Activated CD4-positive, CD25-positive, alpha-beta regulatory T cell (primary cell): ENCODE data around the gene APOBEC3F.

Experiments
- DNase-seq, 4 experiments: peaks; one replicate each; lab custom pipeline; 2025; lab: John Stamatoyannopoulos, UW

Gene APOBEC3F

GRCh38 chr22:39092111-39092862 is 51.6 kb downstream of the APOBEC3F start:
- DNase-seq: no peak

GRCh38 chr22:39094717-39095389 is 54.2 kb downstream of the APOBEC3F start:
- no peak for DNase-seq

GRCh38 chr22:39095971-39096370 is 55.3 kb downstream of the APOBEC3F start:
- no peak for DNase-seq

DNA sequence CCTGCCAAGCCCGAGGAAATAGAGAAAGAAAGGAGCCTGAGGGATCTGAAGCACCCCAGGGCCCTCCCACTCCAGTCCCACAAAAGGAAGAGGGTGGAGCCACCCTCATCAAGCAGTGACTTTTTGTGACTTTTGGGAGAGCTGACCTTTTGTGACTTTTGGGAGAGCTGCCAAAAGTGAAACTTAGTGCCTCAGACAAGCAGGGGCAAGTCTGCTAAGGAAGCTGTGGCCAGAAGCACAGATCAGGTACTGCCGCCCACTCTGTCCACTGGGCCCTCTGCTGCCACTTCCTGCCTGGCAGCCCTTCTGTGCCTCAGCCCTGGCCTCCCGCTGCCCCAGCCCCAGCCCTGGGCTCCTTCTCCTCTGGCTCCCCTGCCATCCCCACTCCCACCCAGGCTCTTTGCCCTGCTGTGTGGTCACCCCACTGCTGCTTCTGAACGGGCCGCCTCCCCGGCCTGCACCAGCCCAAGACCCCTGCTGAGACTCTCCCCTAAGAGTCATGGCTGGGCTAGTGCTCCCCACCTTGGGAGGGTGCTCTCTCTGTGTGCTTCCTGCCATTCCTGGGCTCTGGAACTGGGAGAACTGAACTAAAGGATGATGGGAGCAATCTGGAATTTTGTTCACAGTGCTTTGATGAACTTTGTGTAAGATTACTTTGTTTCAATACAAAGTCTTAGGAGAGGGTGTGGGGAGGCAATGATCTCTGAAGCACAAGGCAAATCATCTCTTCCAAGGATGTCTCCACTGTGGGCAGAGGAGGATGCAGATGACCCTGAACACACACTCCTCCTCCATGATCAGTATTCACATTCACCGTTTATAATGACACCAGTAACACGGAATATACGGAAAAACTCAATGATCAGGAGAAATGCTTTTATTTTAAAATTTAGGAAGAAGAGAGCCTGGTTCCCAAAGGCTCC is 56.7 kb downstream of the APOBEC3F start, which contains the start of gene APOBEC3H:
TSS of gene APOBEC3H (plus strand) at position 147 of the 923 bp plus-strand sequence. CDS start 3,035 bp downstream, outside the sequence.
- no peak for DNase-seq

- DNase-seq: no peak
Observed at GRCh38 chr22:39098026-39098425, 57.4 kb downstream of the APOBEC3F start.

DNA sequence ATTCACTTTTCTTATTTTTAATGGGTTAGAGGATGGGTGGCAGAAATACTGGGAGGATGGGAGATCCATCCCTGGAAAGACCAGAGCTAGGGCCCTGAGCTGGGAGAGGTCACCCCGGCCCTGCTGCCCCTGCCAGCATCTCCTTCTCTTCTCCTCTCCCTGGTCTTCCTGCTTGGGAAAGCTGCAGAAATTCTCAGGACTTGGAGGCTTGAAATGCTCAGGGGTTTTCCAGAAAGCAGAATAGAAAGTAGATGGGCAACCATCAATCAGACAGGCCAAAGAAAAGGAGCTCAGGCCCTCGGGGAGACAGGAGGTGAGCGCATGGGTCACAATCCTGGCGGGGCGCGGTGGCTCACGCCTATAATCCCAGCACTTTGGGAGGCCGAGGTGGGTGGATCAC is 57.9 kb downstream of the APOBEC3F start:
- no peak for DNase-seq

- DNase-seq: no peak
Observed at GRCh38 chr22:39101226-39101625, 60.6 kb downstream of the APOBEC3F start.

DNA sequence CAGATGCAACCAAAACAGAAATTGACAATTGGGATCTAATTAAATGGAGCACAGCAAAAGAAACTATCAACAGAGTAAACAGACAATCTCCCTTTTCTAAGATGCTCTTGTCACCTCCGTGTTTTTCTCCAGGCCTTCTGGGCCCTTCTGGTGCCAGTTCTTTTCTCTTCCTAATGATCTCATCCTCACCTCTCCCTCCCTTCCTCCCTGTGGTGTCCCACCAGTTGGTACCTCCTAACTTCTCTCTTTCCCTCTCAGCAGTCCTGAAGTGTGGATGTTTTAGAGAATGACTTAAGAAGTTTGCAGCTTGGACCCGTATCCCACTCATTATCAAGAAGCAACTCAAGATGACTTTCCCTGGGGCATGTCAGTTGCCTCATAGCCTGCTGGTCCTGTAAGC is 62.8 kb downstream of the APOBEC3F start:
- DNase-seq: no peak
